NCI-H526 (cell line): ENCODE measurements around the gene ATP8A2.
"Not testable (repeated sequence)": the region's sequence is repeated elsewhere in the genome, so short reads cannot be mapped to it uniquely, and the experiment has no call there.

ENCODE experiments used
- DNase-seq, 2 experiments: peaks; one replicate each; lab custom pipeline; 2025; lab: John Stamatoyannopoulos, UW

Gene ATP8A2

GRCh38 chr13:25922376-25922775 lies 550.6 kb downstream of the ATP8A2 start:
- no peak for DNase-seq

GRCh38 chr13:25923217-25924085 lies 551.7 kb downstream of the ATP8A2 start:
- no peak for DNase-seq

GRCh38 chr13:25927363-25927762 lies 555.6 kb downstream of the ATP8A2 start:
- no peak for DNase-seq

GRCh38 chr13:25927932-25928331 lies 556.2 kb downstream of the ATP8A2 start:
- DNase-seq = no peak

- no peak for DNase-seq
These were observed 557.2 kb downstream of the ATP8A2 start for GRCh38 chr13:25928941-25929505.

- DNase-seq = no peak
These were observed 558.0 kb downstream of the ATP8A2 start for GRCh38 chr13:25929816-25930215.

GRCh38 chr13:25930653-25931052 lies 558.9 kb downstream of the ATP8A2 start:
- DNase-seq = no peak

GRCh38 chr13:25932365-25932764 lies 560.6 kb downstream of the ATP8A2 start:
- DNase-seq = no peak

GRCh38 chr13:25933520-25933919 lies 561.7 kb downstream of the ATP8A2 start:
- DNase-seq = no peak

GRCh38 chr13:25934127-25934526 lies 562.4 kb downstream of the ATP8A2 start:
- no peak for DNase-seq

- DNase-seq = no peak
These were observed 568.4 kb downstream of the ATP8A2 start for GRCh38 chr13:25939961-25940687.

- no peak for DNase-seq
These were observed 571.3 kb downstream of the ATP8A2 start for GRCh38 chr13:25943081-25943480.

GRCh38 chr13:25943658-25944057 lies 571.9 kb downstream of the ATP8A2 start:
- DNase-seq = no peak

- DNase-seq = no peak
These were observed 573.8 kb downstream of the ATP8A2 start for GRCh38 chr13:25945596-25945995.

- no peak for DNase-seq
These were observed 574.5 kb downstream of the ATP8A2 start for GRCh38 chr13:25946321-25946720.

GRCh38 chr13:25948910-25949309 lies 577.1 kb downstream of the ATP8A2 start:
- DNase-seq = no peak

- no peak for DNase-seq
These were observed 580.1 kb downstream of the ATP8A2 start for GRCh38 chr13:25951831-25952230.

GRCh38 chr13:25954080-25954479 lies 582.3 kb downstream of the ATP8A2 start:
- DNase-seq = not testable (repeated sequence)

GRCh38 chr13:25954943-25955342 lies 583.2 kb downstream of the ATP8A2 start:
- DNase-seq = not testable (repeated sequence)

- DNase-seq = no peak
These were observed 587.2 kb downstream of the ATP8A2 start for GRCh38 chr13:25958986-25959385.

GRCh38 chr13:25961294-25961693 lies 589.5 kb downstream of the ATP8A2 start:
- no peak for DNase-seq

GRCh38 chr13:25963674-25964073 lies 591.9 kb downstream of the ATP8A2 start:
- DNase-seq = no peak

- DNase-seq = no peak
These were observed 593.8 kb downstream of the ATP8A2 start for GRCh38 chr13:25965596-25965995.
